Endothelial cell of umbilical vein (primary cell): ENCODE measurements around the gene TRIM39. TPM values are rescaled to one million over a fixed set of nuclear protein-coding genes. Genes with fewer than 3 reads are reported as not detected.

Experiments
- BruUV-seq: library from RNA; stranded (reverse); fragments of 400-500 nt; replicated peaks from 2 replicates; lab custom pipeline; 2021; lab: Mats Ljungman, UMichigan
- CTCF ChIA-PET: fragments of 300-600, 350-600 bp; sonication (Branson Sonifier 250); formaldehyde crosslinking; loops from one replicate; lab custom pipeline; 2021; ENCODE audit warnings: antibody characterized with exemption, inconsistent platforms; lab: Charles Lee
- POLR2A ChIA-PET: fragments of 300-600, 350-600 bp; sonication (Branson Sonifier 250); formaldehyde crosslinking; loops from one replicate; lab custom pipeline; 2021; ENCODE audit warnings: antibody characterized with exemption, inconsistent platforms; lab: Charles Lee
- DNase-seq: peaks from one replicate; pipeline ENCODE4 v3.0.0-alpha.2; 2011; ENCODE audit warnings: low read depth, low spot score
- FAIRE-seq: peaks from 2 replicates; lab custom pipeline; 2011; peaks lifted over from hg19 to GRCh38; lab: Jason Lieb, UNC
- H2AFZ ChIP-seq: 2 replicates; pipeline ENCODE4 v1.6.0; 2012; ENCODE audit warnings: low read depth, low read length, control low read depth, inconsistent platforms
- H3K27ac ChIP-seq: 2 replicates; pipeline ENCODE4 v1.5.1; 2011; ENCODE audit warnings: low read depth, mild to moderate bottlenecking, control low read depth, low read length, moderate library complexity; ENCODE audit not compliant: insufficient read depth
- H3K27me3 ChIP-seq, 2 experiments: 2 replicates each; pipeline versions ENCODE4 v1.6.0 to v1.6.1; 2011; ENCODE audit warnings: low read length in 2 of 2, mixed read lengths in 1 of 2; ENCODE audit not compliant: control insufficient read depth in 2 of 2, insufficient read depth in 2 of 2
- H3K36me3 ChIP-seq, 2 experiments: 2 replicates in 1 of 2; 3 replicates in 1 of 2; pipeline ENCODE4 v1.5.1; 2011; ENCODE audit warnings: low read length in 2 of 2, mild to moderate bottlenecking in 1 of 2, moderate library complexity in 1 of 2; ENCODE audit not compliant: control insufficient read depth in 2 of 2, insufficient read depth in 2 of 2; ENCODE audit errors: extremely low read depth in 1 of 2
- H3K4me1 ChIP-seq: 3 replicates; pipeline ENCODE4 v1.5.1; 2011; ENCODE audit warnings: mild to moderate bottlenecking, low read length; ENCODE audit not compliant: control insufficient read depth, insufficient read depth; ENCODE audit errors: extremely low read depth
- H3K4me2 ChIP-seq: 2 replicates; pipeline ENCODE4 v1.6.1; 2011; ENCODE audit warnings: low read length, control low read depth, mixed read lengths; ENCODE audit not compliant: insufficient read depth
- H3K4me3 ChIP-seq, 3 experiments: fragments of 200-600 bp in 1 of 3; sonication (generic), shearing (Covaris generic) in 1 of 3; replicated peaks in 1 of 3; 2 replicates each; pipeline ENCODE4 v1.5.1; 2011 to 2016; ENCODE audit warnings: control low read depth in 3 of 3, low read length in 3 of 3, mild to moderate bottlenecking in 2 of 3, inconsistent platforms in 1 of 3, low read depth in 1 of 3, moderate library complexity in 1 of 3; ENCODE audit not compliant: insufficient read depth in 1 of 3
- H3K79me2 ChIP-seq: 2 replicates; pipeline ENCODE4 v1.6.0; 2012; ENCODE audit warnings: low read length, inconsistent platforms; ENCODE audit not compliant: control insufficient read depth, insufficient read depth
- H3K9ac ChIP-seq: replicated peaks from 2 replicates; pipeline ENCODE3; 2011; ENCODE audit warnings: low read length, control low read depth; ENCODE audit not compliant: insufficient read depth; ENCODE audit errors: extremely low read depth
- H3K9me1 ChIP-seq: replicated peaks from 3 replicates; pipeline ENCODE4 v1.6.0; 2011; ENCODE audit warnings: mild to moderate bottlenecking, low read length; ENCODE audit not compliant: control insufficient read depth, insufficient read depth; ENCODE audit errors: extremely low read depth
- H3K9me3 ChIP-seq: replicated peaks from 2 replicates; pipeline ENCODE4 v1.5.1; 2012; ENCODE audit warnings: low read length, inconsistent platforms; ENCODE audit not compliant: control insufficient read depth, insufficient read depth
- H4K20me1 ChIP-seq: replicated peaks from 2 replicates; pipeline ENCODE3; 2011; ENCODE audit warnings: mild to moderate bottlenecking, low read length; ENCODE audit not compliant: control insufficient read depth, insufficient read depth; ENCODE audit errors: extremely low read depth
- EZH2 ChIP-seq: IDR thresholded peaks from 2 replicates; pipeline ENCODE4 v1.6.1; 2012; ENCODE audit warnings: borderline replicate concordance, low read depth, mild to moderate bottlenecking, moderate library complexity, low read length, inconsistent platforms; ENCODE audit not compliant: severe bottlenecking
- FOS ChIP-seq: IDR thresholded peaks from 2 replicates; pipeline ENCODE4 v1.6.1; 2011; ENCODE audit warnings: mild to moderate bottlenecking, low read length, moderate library complexity, borderline replicate concordance; ENCODE audit not compliant: insufficient read depth
- GATA2 ChIP-seq: IDR thresholded peaks from 2 replicates; pipeline ENCODE4 v1.7.0; 2011; ENCODE audit warnings: low read depth, mild to moderate bottlenecking, moderate library complexity, mixed read lengths, low read length; ENCODE audit not compliant: insufficient read length, insufficient read depth
- JUN ChIP-seq: IDR thresholded peaks from 2 replicates; pipeline ENCODE4 v1.6.1; 2011; ENCODE audit warnings: borderline replicate concordance, low read depth; ENCODE audit not compliant: insufficient read length, insufficient read depth
- dilution Hi-C: fragments of 300-500 bp; cut with MboI; formaldehyde crosslinking; loops from one replicate; pipeline ENCODE4 v1.15.0; 2019; ENCODE audit warnings: low sequenced_read_pairs; ENCODE audit not compliant: extremely low pct_ligation_motif_present
- intact Hi-C: fragments of 100-400 bp; cut with micrococcal nuclease; formaldehyde crosslinking; loops from one replicate; pipeline ENCODE4 v1.10.0; 2022
- polyA plus RNA-seq, 4 experiments: library from polyadenylated mRNA; depleted of rRNA in 3 of 4; stranded (reverse) in 3 of 4; unstranded in 1 of 4; fragments of >200 nt; gene quantifications; 2 replicates each; pipeline versions ENCODE4 v1.2.1 to v1.2.3, GENCODE V29; 2011 to 2012; ENCODE audit warnings: missing spikeins in 1 of 4
- total RNA-seq: library from RNA; stranded (reverse); gene quantifications from 2 replicates; pipeline ENCODE4 v1.2.3, GENCODE V29; 2021
- TF ChIP-seq, protein P1 (sequence below): IDR thresholded peaks from 2 replicates; pipeline ENCODE4 v1.6.1; 2011; ENCODE audit not compliant: insufficient read depth, insufficient read length

TRIM39 gene
- total and polyA plus RNA-seq, 2 donors (not counting 3 experiments of a cell fraction or from before 2014, with no cell fraction given), result 5.6 to 13.1 TPM

DNA sequence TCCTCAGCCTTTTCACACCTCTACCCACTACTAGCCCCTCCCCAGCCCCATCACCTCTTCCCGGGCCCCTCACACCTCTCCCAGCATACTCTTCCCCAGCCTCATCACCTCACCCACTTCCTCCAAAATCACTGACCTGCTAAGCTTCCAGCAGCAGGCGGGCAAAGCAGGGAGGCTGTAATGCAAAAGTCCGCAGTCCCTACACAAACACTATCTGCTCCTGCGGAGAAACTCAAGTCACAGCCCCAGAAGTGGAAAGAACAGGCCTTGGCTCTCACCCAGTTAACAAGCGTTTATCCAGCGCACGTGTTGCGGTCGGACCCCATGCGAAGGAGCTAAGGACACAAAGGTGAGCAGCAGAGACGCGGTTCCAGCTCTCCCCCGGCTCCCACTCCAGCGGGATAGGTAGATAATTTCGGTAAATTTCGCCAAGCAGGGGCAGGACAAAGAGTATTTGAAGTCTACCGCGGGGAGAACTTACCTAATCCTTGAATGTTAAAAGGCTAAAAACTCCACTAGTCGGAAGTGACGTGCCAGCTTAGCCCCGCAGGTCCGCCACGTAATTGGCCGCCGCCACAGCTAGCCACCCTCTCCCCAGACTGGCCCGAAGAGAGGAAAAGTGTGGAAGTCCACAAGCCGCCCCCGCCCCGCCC, 728 bp upstream of the TRIM39 start:
- dilution Hi-C loops (no loop called here), intact Hi-C loops (loop anchor here (1.0 to 5.0 kb wide), 2 partner anchors 113 to 259 kb away; partner anchors contain the start of genes PPP1R11 and TRIM26)
- peaks cover 24% of the 10 kb centered on the region for H3K4me1 ChIP-seq
- ChIA-PET POLR2A (interaction anchor here (0.8 kb wide), 1 partner anchor 113 kb away, joined by 3 read pairs; the partner anchor contains the start of gene TRIM26), CTCF (interaction anchor here (0.9 to 2.6 kb wide), 5 partner anchors 11 to 223 kb away, joined by 3 to 19 read pairs (median 4); no protein-coding TSS in a partner anchor)
- TF ChIP-seq, protein P1, sequence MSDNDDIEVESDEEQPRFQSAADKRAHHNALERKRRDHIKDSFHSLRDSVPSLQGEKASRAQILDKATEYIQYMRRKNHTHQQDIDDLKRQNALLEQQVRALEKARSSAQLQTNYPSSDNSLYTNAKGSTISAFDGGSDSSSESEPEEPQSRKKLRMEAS, result peak; percentile 55
- TF ChIP-seq JUN (no peak), FOS (no peak), EZH2 (no peak), GATA2 (no peak)
- FAIRE-seq (peak; percentile 86), DNase-seq (peak; percentile 85)
- H3K4me3 ChIP-seq, result peak overlapping the region; percentile 65 to 87 (median 85)
- H4K20me1 ChIP-seq, result no peaks in the 10 kb centered on the region
- H3K79me2 ChIP-seq, result peaks cover 50% of the 10 kb centered on the region
- H3K9me1 ChIP-seq, result no peaks in the 10 kb centered on the region
- peak overlapping the region; percentile 89 for H3K27ac ChIP-seq
- TSS peak; percentile 39 for BruUV-seq
- H3K27me3 ChIP-seq, result no peaks in the 10 kb centered on the region
- H2AFZ ChIP-seq, result peak overlapping the region; percentile 56
- peak overlapping the region; percentile 81 for H3K4me2 ChIP-seq
- H3K9me3 ChIP-seq, result no peaks in the 10 kb centered on the region
- H3K36me3 ChIP-seq, result peaks cover 5 to 6% of the 10 kb centered on the region in 2 experiments
- peak overlapping the region; percentile 94 for H3K9ac ChIP-seq
